HepG2 (cell line): ENCODE data around the gene ZBTB22. TPM values are rescaled to one million over a fixed set of nuclear protein-coding genes. Genes with fewer than 3 reads are reported as not detected.

ENCODE experiments used
- CBFB ChIP-seq: sonication (generic); formaldehyde crosslinking; IDR thresholded peaks from 2 replicates; pipeline ENCODE4 v1.4.0; 2020; ENCODE audit warnings: missing genetic modification reagents
- DNMT1 ChIP-seq: sonication (generic); formaldehyde crosslinking; IDR thresholded peaks from 2 replicates; pipeline ENCODE4 v1.5.1; 2020; ENCODE audit warnings: mild to moderate bottlenecking, missing genetic modification reagents
- DZIP1 ChIP-seq: sonication (generic); formaldehyde crosslinking; IDR thresholded peaks from 2 replicates; pipeline ENCODE4 v1.5.0; 2020; ENCODE audit warnings: mild to moderate bottlenecking, missing genetic modification reagents
- HHEX ChIP-seq: IDR thresholded peaks from 2 replicates; pipeline ENCODE4 v1.6.1; 2016; ENCODE audit warnings: control low read depth
- IRF1 ChIP-seq: sonication (generic); formaldehyde crosslinking; IDR thresholded peaks from 2 replicates; pipeline ENCODE4 v1.4.0; 2020; ENCODE audit warnings: low read depth, mild to moderate bottlenecking, missing genetic modification reagents
- KDM5B ChIP-seq: sonication (generic); formaldehyde crosslinking; IDR thresholded peaks from 2 replicates; pipeline ENCODE4 v1.4.0; 2020; ENCODE audit warnings: missing genetic modification reagents, mild to moderate bottlenecking, borderline replicate concordance
- MAFG ChIP-seq: sonication (generic); formaldehyde crosslinking; IDR thresholded peaks from 2 replicates; pipeline ENCODE4 v1.5.1; 2020; ENCODE audit warnings: mild to moderate bottlenecking, missing genetic modification reagents
- MYNN ChIP-seq: sonication (generic); formaldehyde crosslinking; IDR thresholded peaks from 2 replicates; pipeline ENCODE4 v1.4.0; 2020; ENCODE audit warnings: mild to moderate bottlenecking, low read depth, missing genetic modification reagents
- NFKBIZ ChIP-seq: IDR thresholded peaks from 2 replicates; pipeline ENCODE4 v1.6.1; 2018; ENCODE audit warnings: missing genetic modification reagents, missing compliant biosample characterization
- RELA ChIP-seq: sonication (generic); formaldehyde crosslinking; IDR thresholded peaks from 2 replicates; pipeline ENCODE4 v1.4.0; 2020; ENCODE audit warnings: missing genetic modification reagents
- RNF2 ChIP-seq: fragments of 450-650 bp; conservative IDR thresholded peaks from 2 replicates; pipeline ENCODE4 v1.6.1; 2016; ENCODE audit warnings: low read depth
- SIX4 ChIP-seq: sonication (generic); formaldehyde crosslinking; IDR thresholded peaks from 2 replicates; pipeline ENCODE4 v1.4.0; 2020; ENCODE audit warnings: missing genetic modification reagents
- TEAD2 ChIP-seq: sonication (generic); formaldehyde crosslinking; IDR thresholded peaks from 2 replicates; pipeline ENCODE4 v1.9.0; 2021; ENCODE audit warnings: missing genetic modification reagents
- ZNF30 ChIP-seq: sonication (generic); formaldehyde crosslinking; IDR thresholded peaks from 2 replicates; pipeline ENCODE4 v1.5.0; 2020; ENCODE audit warnings: mild to moderate bottlenecking, missing genetic modification reagents
- ZNF556 ChIP-seq: sonication (generic); formaldehyde crosslinking; IDR thresholded peaks from 2 replicates; pipeline ENCODE4 v1.4.0; 2020; ENCODE audit warnings: mild to moderate bottlenecking, missing genetic modification reagents, borderline replicate concordance
- ZNF557 ChIP-seq: sonication (generic); formaldehyde crosslinking; IDR thresholded peaks from 2 replicates; pipeline ENCODE4 v1.4.0; 2020; ENCODE audit warnings: missing genetic modification reagents
- ZSCAN22 ChIP-seq: sonication (generic); formaldehyde crosslinking; IDR thresholded peaks from 2 replicates; pipeline ENCODE4 v1.4.0; 2020; ENCODE audit warnings: mild to moderate bottlenecking, missing genetic modification reagents
- polyA plus RNA-seq, 8 experiments: library from polyadenylated mRNA; depleted of rRNA in 3 of 8; stranded (reverse) in 7 of 8; unstranded in 1 of 8; fragments of >200 nt; fragmentation: Illumina TruSeq in 4 of 8; extraction: Trizol in 4 of 8; gene quantifications; 2 replicates each; pipeline versions ENCODE4 v1.2.1 to v1.2.3, GENCODE V29; 2011 to 2016; ENCODE audit warnings: low read depth in 4 of 8, missing spikeins in 1 of 8, mixed read lengths in 1 of 8; ENCODE audit not compliant: insufficient read depth in 1 of 8
- total RNA-seq, 5 experiments: library from RNA; depleted of rRNA; stranded (reverse); fragments of >200 nt; fragmentation: Illumina TruSeq; extraction: Trizol; gene quantifications; 2 replicates each; pipeline ENCODE4 v1.2.3, GENCODE V29; 2016; ENCODE audit warnings: low read depth in 1 of 5
- TF ChIP-seq, protein P1 (sequence below): sonication (generic); formaldehyde crosslinking; IDR thresholded peaks from 2 replicates; pipeline ENCODE4 v1.4.0; 2020; ENCODE audit warnings: missing genetic modification reagents, borderline replicate concordance
- TF ChIP-seq, protein P2 (sequence below), 2 experiments: sonication (generic) in 1 of 2; formaldehyde crosslinking in 1 of 2; IDR thresholded peaks; 2 replicates each; pipeline versions ENCODE4 v1.5.1 to v1.6.1; 2011 to 2020; ENCODE audit warnings: borderline replicate concordance in 1 of 2, low read depth in 1 of 2, low read length in 1 of 2, mild to moderate bottlenecking in 1 of 2, missing genetic modification reagents in 1 of 2, moderate library complexity in 1 of 2
- TF ChIP-seq, protein P3 (sequence below): sonication (generic); formaldehyde crosslinking; IDR thresholded peaks from 2 replicates; pipeline ENCODE4 v1.4.0; 2020; ENCODE audit warnings: missing genetic modification reagents

ZBTB22 gene
- total and polyA plus RNA-seq, 2 of the 13 experiments (the other 11 are each of a cell fraction or from before 2014, with no cell fraction given): 8.0 to 10.6 TPM

DNA sequence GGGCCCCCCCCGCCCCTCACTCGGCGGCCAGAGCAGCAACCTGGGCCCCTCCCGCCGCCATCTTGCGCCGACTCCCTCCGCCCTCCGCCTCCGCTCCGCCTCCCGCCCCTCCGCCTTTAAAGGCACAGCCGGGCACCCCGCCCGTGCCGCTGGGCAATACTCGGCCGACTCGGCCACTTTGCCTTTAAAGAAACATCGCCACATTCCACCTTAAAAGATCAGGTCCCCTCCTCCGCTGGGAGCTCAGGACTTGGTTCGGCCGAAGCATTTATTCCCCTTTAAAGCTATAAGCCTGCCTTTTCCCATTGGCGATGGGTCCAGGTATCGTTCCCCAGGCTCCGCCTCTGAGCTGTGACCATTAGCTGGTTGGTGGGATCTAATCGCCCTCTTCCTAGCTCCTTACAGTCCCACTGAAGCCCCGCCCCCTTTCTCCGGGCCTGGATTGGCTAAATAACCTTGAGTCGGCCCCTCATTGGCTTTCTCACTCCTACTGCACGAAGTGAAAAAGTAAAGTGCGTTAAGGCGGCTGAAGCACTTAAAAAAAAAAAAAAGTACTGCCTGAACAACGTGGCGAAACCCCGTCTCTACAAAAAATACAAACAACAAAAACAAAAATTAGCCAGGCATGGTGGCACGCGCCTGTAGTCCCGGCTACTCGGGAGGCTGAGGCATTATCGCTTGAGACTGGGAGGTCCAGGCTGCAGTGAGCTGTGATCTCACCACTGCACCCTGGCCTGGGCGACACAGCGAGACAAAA is at the start of gene ZBTB22 (continued):
- TF ChIP-seq, protein P1, sequence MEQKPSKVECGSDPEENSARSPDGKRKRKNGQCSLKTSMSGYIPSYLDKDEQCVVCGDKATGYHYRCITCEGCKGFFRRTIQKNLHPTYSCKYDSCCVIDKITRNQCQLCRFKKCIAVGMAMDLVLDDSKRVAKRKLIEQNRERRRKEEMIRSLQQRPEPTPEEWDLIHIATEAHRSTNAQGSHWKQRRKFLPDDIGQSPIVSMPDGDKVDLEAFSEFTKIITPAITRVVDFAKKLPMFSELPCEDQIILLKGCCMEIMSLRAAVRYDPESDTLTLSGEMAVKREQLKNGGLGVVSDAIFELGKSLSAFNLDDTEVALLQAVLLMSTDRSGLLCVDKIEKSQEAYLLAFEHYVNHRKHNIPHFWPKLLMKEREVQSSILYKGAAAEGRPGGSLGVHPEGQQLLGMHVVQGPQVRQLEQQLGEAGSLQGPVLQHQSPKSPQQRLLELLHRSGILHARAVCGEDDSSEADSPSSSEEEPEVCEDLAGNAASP (CRISPR knock-in tag): peak; percentile 47; the same call in 1 of the 2 replicates
- TF ChIP-seq SIX4 (CRISPR knock-in tag): 0 out of 2 replicates have a peak, but pooled peaks have one; percentile 8
- TF ChIP-seq, protein P2, sequence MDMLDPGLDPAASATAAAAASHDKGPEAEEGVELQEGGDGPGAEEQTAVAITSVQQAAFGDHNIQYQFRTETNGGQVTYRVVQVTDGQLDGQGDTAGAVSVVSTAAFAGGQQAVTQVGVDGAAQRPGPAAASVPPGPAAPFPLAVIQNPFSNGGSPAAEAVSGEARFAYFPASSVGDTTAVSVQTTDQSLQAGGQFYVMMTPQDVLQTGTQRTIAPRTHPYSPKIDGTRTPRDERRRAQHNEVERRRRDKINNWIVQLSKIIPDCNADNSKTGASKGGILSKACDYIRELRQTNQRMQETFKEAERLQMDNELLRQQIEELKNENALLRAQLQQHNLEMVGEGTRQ (IDR thresholded peaks at IDR 0.05; ENCODE audit: low read depth, low read length): no peak
- TF ChIP-seq, protein P2 (CRISPR knock-in tag; IDR thresholded peaks at IDR 0.05; ENCODE audit: borderline replicate concordance): no peak; the same call in 1 of the 2 replicates
- peak; percentile 76; the same call in 1 of the 2 replicates for TF ChIP-seq KDM5B (CRISPR knock-in tag)
- no peak for TF ChIP-seq MAFG (CRISPR knock-in tag)
- TF ChIP-seq ZNF557 (CRISPR knock-in tag): no peak
- TF ChIP-seq ZSCAN22 (CRISPR knock-in tag): no peak
- TF ChIP-seq, protein P3, sequence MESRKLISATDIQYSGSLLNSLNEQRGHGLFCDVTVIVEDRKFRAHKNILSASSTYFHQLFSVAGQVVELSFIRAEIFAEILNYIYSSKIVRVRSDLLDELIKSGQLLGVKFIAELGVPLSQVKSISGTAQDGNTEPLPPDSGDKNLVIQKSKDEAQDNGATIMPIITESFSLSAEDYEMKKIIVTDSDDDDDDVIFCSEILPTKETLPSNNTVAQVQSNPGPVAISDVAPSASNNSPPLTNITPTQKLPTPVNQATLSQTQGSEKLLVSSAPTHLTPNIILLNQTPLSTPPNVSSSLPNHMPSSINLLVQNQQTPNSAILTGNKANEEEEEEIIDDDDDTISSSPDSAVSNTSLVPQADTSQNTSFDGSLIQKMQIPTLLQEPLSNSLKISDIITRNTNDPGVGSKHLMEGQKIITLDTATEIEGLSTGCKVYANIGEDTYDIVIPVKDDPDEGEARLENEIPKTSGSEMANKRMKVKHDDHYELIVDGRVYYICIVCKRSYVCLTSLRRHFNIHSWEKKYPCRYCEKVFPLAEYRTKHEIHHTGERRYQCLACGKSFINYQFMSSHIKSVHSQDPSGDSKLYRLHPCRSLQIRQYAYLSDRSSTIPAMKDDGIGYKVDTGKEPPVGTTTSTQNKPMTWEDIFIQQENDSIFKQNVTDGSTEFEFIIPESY: no peak
- no peak for TF ChIP-seq HHEX (CRISPR knock-in tag)
- TF ChIP-seq TEAD2 (CRISPR knock-in tag): no peak; the same call in 1 of the 2 replicates
- TF ChIP-seq DZIP1 (CRISPR knock-in tag): no peak
- TF ChIP-seq RNF2: no peak
- peak; percentile 54; the same call in 1 of the 2 replicates for TF ChIP-seq RELA
- TF ChIP-seq ZNF556 (CRISPR knock-in tag): no peak
- no peak for TF ChIP-seq DNMT1
- no peak for TF ChIP-seq MYNN
- TF ChIP-seq CBFB (CRISPR knock-in tag): peak; percentile 29; the same call in 1 of the 2 replicates
- no peak for TF ChIP-seq IRF1
- TF ChIP-seq NFKBIZ: 0 out of 2 replicates have a peak, but pooled peaks have one; percentile 29
- no peak for TF ChIP-seq ZNF30
